HCT116 (cell line): Measurements from ENCODE around the gene SKI.

Experiments used
- EGR1 ChIP-seq: IDR thresholded peaks from 2 replicates; pipeline ENCODE4 v1.6.1; 2012; ENCODE audit warnings: low read depth
- EZH2 ChIP-seq: fragments of 200-600 bp; sonication (generic); IDR thresholded peaks from 2 replicates; pipeline ENCODE4 v1.6.1; 2017; ENCODE audit warnings: antibody characterized with exemption, mixed run types
- EZH2phosphoT487 ChIP-seq: fragments of 200-600 bp; IDR thresholded peaks from 2 replicates; pipeline ENCODE4 v1.6.1; 2018; ENCODE audit warnings: antibody characterized with exemption, borderline replicate concordance
- MAX ChIP-seq: IDR thresholded peaks from 2 replicates; pipeline ENCODE4 v1.6.1; 2012
- POLR2A ChIP-seq: IDR thresholded peaks from 2 replicates; pipeline ENCODE4 v1.7.0; 2011; ENCODE audit warnings: borderline replicate concordance; ENCODE audit not compliant: insufficient read depth, insufficient read length; ENCODE audit errors: extremely low read depth
- POLR2AphosphoS5 ChIP-seq: IDR thresholded peaks from 2 replicates; pipeline ENCODE4 v1.6.1; 2011; ENCODE audit warnings: mild to moderate bottlenecking, low read depth, low read length, moderate library complexity
- TF ChIP-seq, protein P1 (sequence below), 3 experiments: fragments of 200-600 bp in 1 of 3; sonication (generic) in 1 of 3; IDR thresholded peaks in 2 of 3; conservative IDR thresholded peaks in 1 of 3; 2 replicates each; pipeline ENCODE4 v1.5.1; 2012 to 2017; ENCODE audit warnings: low read depth in 2 of 3, low read length in 2 of 3, antibody characterized with exemption in 1 of 3, borderline replicate concordance in 1 of 3, control low read depth in 1 of 3, mild to moderate bottlenecking in 1 of 3, mixed read lengths in 1 of 3, mixed run types in 1 of 3, moderate library complexity in 1 of 3; ENCODE audit not compliant: insufficient read depth in 1 of 3
- TF ChIP-seq, protein P2 (sequence below): IDR thresholded peaks from 2 replicates; pipeline ENCODE4 v1.6.1; 2012; ENCODE audit warnings: low read depth

- TF ChIP-seq, protein P1, sequence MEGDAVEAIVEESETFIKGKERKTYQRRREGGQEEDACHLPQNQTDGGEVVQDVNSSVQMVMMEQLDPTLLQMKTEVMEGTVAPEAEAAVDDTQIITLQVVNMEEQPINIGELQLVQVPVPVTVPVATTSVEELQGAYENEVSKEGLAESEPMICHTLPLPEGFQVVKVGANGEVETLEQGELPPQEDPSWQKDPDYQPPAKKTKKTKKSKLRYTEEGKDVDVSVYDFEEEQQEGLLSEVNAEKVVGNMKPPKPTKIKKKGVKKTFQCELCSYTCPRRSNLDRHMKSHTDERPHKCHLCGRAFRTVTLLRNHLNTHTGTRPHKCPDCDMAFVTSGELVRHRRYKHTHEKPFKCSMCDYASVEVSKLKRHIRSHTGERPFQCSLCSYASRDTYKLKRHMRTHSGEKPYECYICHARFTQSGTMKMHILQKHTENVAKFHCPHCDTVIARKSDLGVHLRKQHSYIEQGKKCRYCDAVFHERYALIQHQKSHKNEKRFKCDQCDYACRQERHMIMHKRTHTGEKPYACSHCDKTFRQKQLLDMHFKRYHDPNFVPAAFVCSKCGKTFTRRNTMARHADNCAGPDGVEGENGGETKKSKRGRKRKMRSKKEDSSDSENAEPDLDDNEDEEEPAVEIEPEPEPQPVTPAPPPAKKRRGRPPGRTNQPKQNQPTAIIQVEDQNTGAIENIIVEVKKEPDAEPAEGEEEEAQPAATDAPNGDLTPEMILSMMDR (IDR thresholded peaks at IDR 0.05 in 2 of 3, conservative IDR thresholded peaks at IDR 0.05 in 1 of 3; ENCODE audit: borderline replicate concordance in 1 of 3, insufficient read depth in 1 of 3, low read depth in 2 of 3, low read length in 2 of 3): no peak
- TF ChIP-seq MAX (no peak), POLR2A (no peak), EGR1 (no peak), EZH2 (no peak), POLR2AphosphoS5 (no peak), EZH2phosphoT487 (no peak)
- TF ChIP-seq, protein P2, sequence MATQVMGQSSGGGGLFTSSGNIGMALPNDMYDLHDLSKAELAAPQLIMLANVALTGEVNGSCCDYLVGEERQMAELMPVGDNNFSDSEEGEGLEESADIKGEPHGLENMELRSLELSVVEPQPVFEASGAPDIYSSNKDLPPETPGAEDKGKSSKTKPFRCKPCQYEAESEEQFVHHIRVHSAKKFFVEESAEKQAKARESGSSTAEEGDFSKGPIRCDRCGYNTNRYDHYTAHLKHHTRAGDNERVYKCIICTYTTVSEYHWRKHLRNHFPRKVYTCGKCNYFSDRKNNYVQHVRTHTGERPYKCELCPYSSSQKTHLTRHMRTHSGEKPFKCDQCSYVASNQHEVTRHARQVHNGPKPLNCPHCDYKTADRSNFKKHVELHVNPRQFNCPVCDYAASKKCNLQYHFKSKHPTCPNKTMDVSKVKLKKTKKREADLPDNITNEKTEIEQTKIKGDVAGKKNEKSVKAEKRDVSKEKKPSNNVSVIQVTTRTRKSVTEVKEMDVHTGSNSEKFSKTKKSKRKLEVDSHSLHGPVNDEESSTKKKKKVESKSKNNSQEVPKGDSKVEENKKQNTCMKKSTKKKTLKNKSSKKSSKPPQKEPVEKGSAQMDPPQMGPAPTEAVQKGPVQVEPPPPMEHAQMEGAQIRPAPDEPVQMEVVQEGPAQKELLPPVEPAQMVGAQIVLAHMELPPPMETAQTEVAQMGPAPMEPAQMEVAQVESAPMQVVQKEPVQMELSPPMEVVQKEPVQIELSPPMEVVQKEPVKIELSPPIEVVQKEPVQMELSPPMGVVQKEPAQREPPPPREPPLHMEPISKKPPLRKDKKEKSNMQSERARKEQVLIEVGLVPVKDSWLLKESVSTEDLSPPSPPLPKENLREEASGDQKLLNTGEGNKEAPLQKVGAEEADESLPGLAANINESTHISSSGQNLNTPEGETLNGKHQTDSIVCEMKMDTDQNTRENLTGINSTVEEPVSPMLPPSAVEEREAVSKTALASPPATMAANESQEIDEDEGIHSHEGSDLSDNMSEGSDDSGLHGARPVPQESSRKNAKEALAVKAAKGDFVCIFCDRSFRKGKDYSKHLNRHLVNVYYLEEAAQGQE: no peak
Measured at GRCh38 chr1:2214541-2215241, 13.4 kb upstream of the SKI start.
